HEK293 (cell line): ENCODE measurements around the gene C1orf198.

Experiments used
- GLI4 ChIP-seq: fragments of 450-650 bp; formaldehyde crosslinking; IDR thresholded peaks from 2 replicates; pipeline ENCODE4 v1.5.1; 2016; ENCODE audit warnings: missing biosample characterization, missing genetic modification characterization
- GLIS2 ChIP-seq: fragments of 450-650 bp; formaldehyde crosslinking; IDR thresholded peaks from 2 replicates; pipeline ENCODE4 v1.5.1; 2016; ENCODE audit warnings: missing biosample characterization, missing genetic modification characterization
- KLF9 ChIP-seq: fragments of 450-650 bp; formaldehyde crosslinking; IDR thresholded peaks from 2 replicates; pipeline ENCODE4 v1.5.1; 2016; ENCODE audit warnings: missing biosample characterization, missing genetic modification characterization, low read depth
- SETDB1 ChIP-seq: IDR thresholded peaks from one replicate; pipeline ENCODE4 v1.6.1; 2017; ENCODE audit warnings: mild to moderate bottlenecking, low read length, moderate library complexity, mixed read lengths; ENCODE audit not compliant: insufficient read length
- ZNF335 ChIP-seq: fragments of 450-650 bp; formaldehyde crosslinking; conservative IDR thresholded peaks from 2 replicates; pipeline ENCODE4 v1.5.1; 2016; ENCODE audit warnings: missing biosample characterization, missing genetic modification characterization
- ZNF473 ChIP-seq: fragments of 450-650 bp; formaldehyde crosslinking; IDR thresholded peaks from 2 replicates; pipeline ENCODE4 v1.5.1; 2017; ENCODE audit warnings: missing biosample characterization, missing genetic modification characterization
- ZNF510 ChIP-seq: fragments of 450-650 bp; formaldehyde crosslinking; IDR thresholded peaks from 2 replicates; pipeline ENCODE4 v1.5.1; 2018; ENCODE audit warnings: mild to moderate bottlenecking, missing genetic modification characterization, missing biosample characterization; ENCODE audit not compliant: insufficient replicate concordance
- TF ChIP-seq, protein P1 (sequence below): IDR thresholded peaks from 2 replicates; pipeline ENCODE4 v1.6.1; 2011; ENCODE audit warnings: mild to moderate bottlenecking, low read depth, low read length, borderline replicate concordance
- TF ChIP-seq, protein P2 (sequence below): fragments of 450-650 bp; formaldehyde crosslinking; IDR thresholded peaks from 2 replicates; pipeline ENCODE4 v1.5.1; 2016; ENCODE audit warnings: missing biosample characterization, missing genetic modification characterization
- TF ChIP-seq, protein P3 (sequence below): fragments of 450-650 bp; formaldehyde crosslinking; IDR thresholded peaks from 2 replicates; pipeline ENCODE4 v1.5.1; 2017; ENCODE audit warnings: missing biosample characterization, mild to moderate bottlenecking, missing genetic modification characterization, moderate library complexity
- TF ChIP-seq, protein P4 (sequence below): fragments of 450-650 bp; formaldehyde crosslinking; IDR thresholded peaks from 2 replicates; pipeline ENCODE4 v1.5.1; 2016; ENCODE audit warnings: missing biosample characterization, missing genetic modification characterization

- TF ChIP-seq ZNF510 (tag by site-specific recombination) (no peak), ZNF335 (tag by site-specific recombination) (no peak), GLI4 (tag by site-specific recombination) (no peak), ZNF473 (tag by site-specific recombination) (no peak), SETDB1 (no peak), KLF9 (no peak), GLIS2 (tag by site-specific recombination) (no peak)
- TF ChIP-seq, protein P1, sequence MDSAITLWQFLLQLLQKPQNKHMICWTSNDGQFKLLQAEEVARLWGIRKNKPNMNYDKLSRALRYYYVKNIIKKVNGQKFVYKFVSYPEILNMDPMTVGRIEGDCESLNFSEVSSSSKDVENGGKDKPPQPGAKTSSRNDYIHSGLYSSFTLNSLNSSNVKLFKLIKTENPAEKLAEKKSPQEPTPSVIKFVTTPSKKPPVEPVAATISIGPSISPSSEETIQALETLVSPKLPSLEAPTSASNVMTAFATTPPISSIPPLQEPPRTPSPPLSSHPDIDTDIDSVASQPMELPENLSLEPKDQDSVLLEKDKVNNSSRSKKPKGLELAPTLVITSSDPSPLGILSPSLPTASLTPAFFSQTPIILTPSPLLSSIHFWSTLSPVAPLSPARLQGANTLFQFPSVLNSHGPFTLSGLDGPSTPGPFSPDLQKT, result no peak
- TF ChIP-seq, protein P2, sequence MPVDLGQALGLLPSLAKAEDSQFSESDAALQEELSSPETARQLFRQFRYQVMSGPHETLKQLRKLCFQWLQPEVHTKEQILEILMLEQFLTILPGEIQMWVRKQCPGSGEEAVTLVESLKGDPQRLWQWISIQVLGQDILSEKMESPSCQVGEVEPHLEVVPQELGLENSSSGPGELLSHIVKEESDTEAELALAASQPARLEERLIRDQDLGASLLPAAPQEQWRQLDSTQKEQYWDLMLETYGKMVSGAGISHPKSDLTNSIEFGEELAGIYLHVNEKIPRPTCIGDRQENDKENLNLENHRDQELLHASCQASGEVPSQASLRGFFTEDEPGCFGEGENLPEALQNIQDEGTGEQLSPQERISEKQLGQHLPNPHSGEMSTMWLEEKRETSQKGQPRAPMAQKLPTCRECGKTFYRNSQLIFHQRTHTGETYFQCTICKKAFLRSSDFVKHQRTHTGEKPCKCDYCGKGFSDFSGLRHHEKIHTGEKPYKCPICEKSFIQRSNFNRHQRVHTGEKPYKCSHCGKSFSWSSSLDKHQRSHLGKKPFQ (tag by site-specific recombination), result no peak
- TF ChIP-seq, protein P3, sequence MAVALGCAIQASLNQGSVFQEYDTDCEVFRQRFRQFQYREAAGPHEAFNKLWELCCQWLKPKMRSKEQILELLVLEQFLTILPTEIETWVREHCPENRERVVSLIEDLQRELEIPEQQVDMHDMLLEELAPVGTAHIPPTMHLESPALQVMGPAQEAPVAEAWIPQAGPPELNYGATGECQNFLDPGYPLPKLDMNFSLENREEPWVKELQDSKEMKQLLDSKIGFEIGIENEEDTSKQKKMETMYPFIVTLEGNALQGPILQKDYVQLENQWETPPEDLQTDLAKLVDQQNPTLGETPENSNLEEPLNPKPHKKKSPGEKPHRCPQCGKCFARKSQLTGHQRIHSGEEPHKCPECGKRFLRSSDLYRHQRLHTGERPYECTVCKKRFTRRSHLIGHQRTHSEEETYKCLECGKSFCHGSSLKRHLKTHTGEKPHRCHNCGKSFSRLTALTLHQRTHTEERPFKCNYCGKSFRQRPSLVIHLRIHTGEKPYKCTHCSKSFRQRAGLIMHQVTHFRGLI (tag by site-specific recombination), result no peak
- TF ChIP-seq, protein P4, sequence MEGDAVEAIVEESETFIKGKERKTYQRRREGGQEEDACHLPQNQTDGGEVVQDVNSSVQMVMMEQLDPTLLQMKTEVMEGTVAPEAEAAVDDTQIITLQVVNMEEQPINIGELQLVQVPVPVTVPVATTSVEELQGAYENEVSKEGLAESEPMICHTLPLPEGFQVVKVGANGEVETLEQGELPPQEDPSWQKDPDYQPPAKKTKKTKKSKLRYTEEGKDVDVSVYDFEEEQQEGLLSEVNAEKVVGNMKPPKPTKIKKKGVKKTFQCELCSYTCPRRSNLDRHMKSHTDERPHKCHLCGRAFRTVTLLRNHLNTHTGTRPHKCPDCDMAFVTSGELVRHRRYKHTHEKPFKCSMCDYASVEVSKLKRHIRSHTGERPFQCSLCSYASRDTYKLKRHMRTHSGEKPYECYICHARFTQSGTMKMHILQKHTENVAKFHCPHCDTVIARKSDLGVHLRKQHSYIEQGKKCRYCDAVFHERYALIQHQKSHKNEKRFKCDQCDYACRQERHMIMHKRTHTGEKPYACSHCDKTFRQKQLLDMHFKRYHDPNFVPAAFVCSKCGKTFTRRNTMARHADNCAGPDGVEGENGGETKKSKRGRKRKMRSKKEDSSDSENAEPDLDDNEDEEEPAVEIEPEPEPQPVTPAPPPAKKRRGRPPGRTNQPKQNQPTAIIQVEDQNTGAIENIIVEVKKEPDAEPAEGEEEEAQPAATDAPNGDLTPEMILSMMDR, result no peak
Observed at GRCh38 chr1:230915078-230915477, 46.8 kb upstream of the C1orf198 start.
